Mesenchymal stem cell (in vitro differentiated cells and primary cell): ENCODE measurements around the gene GNPAT.

Experiments
- DNase-seq: peaks from one replicate; pipeline ENCODE4 v3.0.0-alpha.2; 2013
- H2AFZ ChIP-seq: one replicate; pipeline ENCODE4 v1.6.1; 2013; ENCODE audit warnings: low read depth, mild to moderate bottlenecking, control low read depth, inconsistent platforms, low read length, moderate library complexity
- H2AK5ac ChIP-seq: 2 replicates; pipeline ENCODE4 v1.6.1; 2013; ENCODE audit warnings: low read length, moderate library complexity, mild to moderate bottlenecking, inconsistent platforms; ENCODE audit not compliant: severe bottlenecking
- H2BK120ac ChIP-seq: one replicate; pipeline ENCODE4 v1.6.1; 2013; ENCODE audit warnings: low read depth, mild to moderate bottlenecking, inconsistent platforms, low read length, moderate library complexity
- H2BK12ac ChIP-seq, 2 experiments: one replicate each; pipeline ENCODE4 v1.6.1; 2013; ENCODE audit warnings: inconsistent platforms in 2 of 2, low read length in 2 of 2, mild to moderate bottlenecking in 2 of 2, moderate library complexity in 2 of 2, control low read depth in 1 of 2
- H2BK15ac ChIP-seq: one replicate; pipeline ENCODE4 v1.6.1; 2013; ENCODE audit warnings: mild to moderate bottlenecking, low read depth, inconsistent platforms; ENCODE audit not compliant: poor library complexity, severe bottlenecking
- H2BK5ac ChIP-seq: 2 replicates; pipeline ENCODE4 v1.6.1; 2013; ENCODE audit warnings: low read depth, mild to moderate bottlenecking, low read length, control low read depth, inconsistent platforms; ENCODE audit not compliant: poor library complexity, severe bottlenecking
- H3K14ac ChIP-seq, 2 experiments: one replicate each; pipeline ENCODE4 v1.6.1; 2013; ENCODE audit warnings: inconsistent platforms in 2 of 2, low read length in 2 of 2, control low read depth in 1 of 2, mild to moderate bottlenecking in 1 of 2, moderate library complexity in 1 of 2
- H3K18ac ChIP-seq, 2 experiments: one replicate each; pipeline ENCODE4 v1.6.1; 2013; ENCODE audit warnings: inconsistent platforms in 2 of 2, low read length in 2 of 2, control low read depth in 1 of 2, low read depth in 1 of 2, mild to moderate bottlenecking in 1 of 2
- H3K23ac ChIP-seq, 2 experiments: one replicate each; pipeline ENCODE4 v1.6.1; 2013; ENCODE audit warnings: inconsistent platforms in 2 of 2, low read length in 2 of 2, mild to moderate bottlenecking in 2 of 2, moderate library complexity in 2 of 2, control low read depth in 1 of 2
- H3K27ac ChIP-seq: 2 replicates; pipeline ENCODE4 v1.5.1; 2013; ENCODE audit warnings: mild to moderate bottlenecking, moderate library complexity, low read length, control low read depth, inconsistent platforms; ENCODE audit not compliant: poor library complexity, severe bottlenecking
- H3K27me3 ChIP-seq, 2 experiments: 2 replicates each; pipeline versions ENCODE4 v1.6.1 to v1.7.0; 2013; ENCODE audit warnings: low read length in 2 of 2, mild to moderate bottlenecking in 2 of 2, moderate library complexity in 2 of 2, control low read depth in 1 of 2, inconsistent platforms in 1 of 2; ENCODE audit not compliant: control insufficient read depth in 1 of 2, insufficient read depth in 1 of 2
- H3K36me3 ChIP-seq, 2 experiments: 2 replicates each; pipeline versions ENCODE4 v1.6.1 to v1.7.0; 2013; ENCODE audit warnings: low read length in 2 of 2, control low read depth in 1 of 2, inconsistent platforms in 1 of 2, low read depth in 1 of 2, mild to moderate bottlenecking in 1 of 2; ENCODE audit not compliant: insufficient read depth in 2 of 2, control insufficient read depth in 1 of 2
- H3K4ac ChIP-seq, 2 experiments: one replicate each; pipeline ENCODE4 v1.6.1; 2013; ENCODE audit warnings: inconsistent platforms in 2 of 2, low read length in 2 of 2, mild to moderate bottlenecking in 2 of 2, moderate library complexity in 2 of 2, control low read depth in 1 of 2, low read depth in 1 of 2
- H3K4me1 ChIP-seq: 2 replicates; pipeline ENCODE4 v1.6.1; 2013; ENCODE audit warnings: low read depth, low read length, control low read depth; ENCODE audit not compliant: control insufficient read depth, insufficient read depth
- H3K4me2 ChIP-seq: 2 replicates; pipeline ENCODE4 v1.6.1; 2013; ENCODE audit warnings: low read length, mild to moderate bottlenecking, inconsistent platforms; ENCODE audit not compliant: poor library complexity, severe bottlenecking
- H3K4me3 ChIP-seq, 2 experiments: 2 replicates each; pipeline versions ENCODE4 v1.5.1 to v1.7.0; 2013; ENCODE audit warnings: low read length in 2 of 2, mild to moderate bottlenecking in 2 of 2, control low read depth in 1 of 2, low read depth in 1 of 2; ENCODE audit not compliant: insufficient read depth in 1 of 2
- H3K79me1 ChIP-seq: replicated peaks from 2 replicates; pipeline ENCODE4 v1.6.1; 2013; ENCODE audit warnings: mild to moderate bottlenecking, control low read depth, low read length, inconsistent platforms; ENCODE audit not compliant: poor library complexity, severe bottlenecking
- H3K9ac ChIP-seq: 2 replicates; pipeline ENCODE4 v1.7.0; 2013; ENCODE audit warnings: mild to moderate bottlenecking, low read length, moderate library complexity
- H3K9me3 ChIP-seq: 2 replicates; pipeline ENCODE4 v1.7.0; 2013; ENCODE audit warnings: mild to moderate bottlenecking, low read length; ENCODE audit not compliant: control insufficient read depth
- H4K8ac ChIP-seq: one replicate; pipeline ENCODE4 v1.6.1; 2013; ENCODE audit warnings: inconsistent platforms, mild to moderate bottlenecking, low read length, moderate library complexity
- H4K91ac ChIP-seq: one replicate; pipeline ENCODE4 v1.6.1; 2013; ENCODE audit warnings: mild to moderate bottlenecking, low read length, inconsistent platforms
- WGBS: methylation state at CpG from one replicate; pipeline ENCODE4 v1.1.7; 2013; ENCODE audit warnings: mixed read lengths; 5-methylcytosine and 5-hydroxymethylcytosine counted together

The GNPAT gene

DNA sequence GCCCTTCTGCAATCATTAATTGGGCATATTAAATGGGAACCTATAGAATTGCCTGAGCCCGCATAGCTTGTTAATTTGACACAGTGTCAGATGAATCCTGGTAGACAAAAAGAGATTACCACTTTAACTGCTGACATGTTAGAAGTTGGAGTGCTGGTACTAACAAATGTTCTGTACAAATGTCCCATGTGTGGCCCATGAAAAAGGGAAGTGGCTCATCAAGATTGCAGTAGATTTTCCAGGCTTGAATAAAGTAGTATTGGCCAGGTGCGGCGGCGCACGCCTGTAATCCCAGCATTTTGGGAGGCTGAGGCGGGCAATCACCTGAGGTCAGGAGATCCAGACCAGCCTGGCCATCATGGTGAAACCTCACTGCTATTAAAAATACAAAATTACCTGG lies 45.6 kb downstream of the GNPAT start:
- no peak overlapping the region for H3K14ac ChIP-seq
- 97% methylated on average over 6 of the region's 6 CpGs for WGBS

DNA sequence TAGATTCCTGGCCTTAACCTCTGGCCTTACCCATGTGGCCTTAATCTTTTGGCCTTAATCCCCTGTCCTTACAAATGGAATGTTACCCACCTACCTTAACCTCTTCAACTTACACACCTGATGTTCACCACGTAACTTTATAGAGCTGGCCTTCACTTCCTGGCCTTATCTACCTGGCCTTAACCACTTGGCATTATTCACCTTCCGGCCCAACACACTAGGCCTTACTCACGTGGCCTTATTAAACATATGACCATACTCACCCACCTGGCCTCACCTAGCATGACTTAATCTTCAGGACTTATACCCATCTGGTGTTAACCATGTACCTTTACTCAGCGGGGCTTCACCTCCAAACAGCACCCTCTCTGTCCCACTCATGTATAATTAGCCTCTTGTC lies 54.9 kb downstream of the GNPAT start:
- no peak overlapping the region for H3K14ac ChIP-seq
- no peak overlapping the region for H2AK5ac ChIP-seq
- no peak overlapping the region for H2BK15ac ChIP-seq
- no peaks in the 10 kb centered on the region for H3K27me3 ChIP-seq
- H2BK12ac ChIP-seq = no peak overlapping the region
- no peak overlapping the region for H3K27ac ChIP-seq
- H2BK5ac ChIP-seq = no peak overlapping the region
- no peak overlapping the region for H3K4me2 ChIP-seq
- H3K18ac ChIP-seq = no peak overlapping the region
- H4K91ac ChIP-seq = no peak overlapping the region
- H3K4me3 ChIP-seq = no peak overlapping the region
- no peaks in the 10 kb centered on the region for H3K4me1 ChIP-seq
- no peaks in the 10 kb centered on the region for H3K36me3 ChIP-seq
- WGBS = 82% methylated on average over 4 of the region's 4 CpGs
- no peak overlapping the region for H3K23ac ChIP-seq
- no peak overlapping the region for H3K9ac ChIP-seq
- no peaks in the 10 kb centered on the region for H3K79me1 ChIP-seq
- no peak overlapping the region for H3K4ac ChIP-seq
- DNase-seq = no peak
- no peak overlapping the region for H2AFZ ChIP-seq
- no peaks in the 10 kb centered on the region for H3K9me3 ChIP-seq
- no peak overlapping the region for H2BK120ac ChIP-seq
- H4K8ac ChIP-seq = no peak overlapping the region

More for the DNA sequence above, 45.6 kb downstream of the GNPAT start:
- no peak overlapping the region for H2BK15ac ChIP-seq
- no peak overlapping the region for H2AK5ac ChIP-seq
- H4K91ac ChIP-seq = no peak overlapping the region
- no peaks in the 10 kb centered on the region for H3K36me3 ChIP-seq
- H3K9ac ChIP-seq = no peak overlapping the region
- H4K8ac ChIP-seq = no peak overlapping the region
- no peak overlapping the region for H2AFZ ChIP-seq
- no peak overlapping the region for H2BK120ac ChIP-seq
- H2BK12ac ChIP-seq = no peak overlapping the region
- no peak overlapping the region for H3K4me2 ChIP-seq
- no peak for DNase-seq
- H3K18ac ChIP-seq = no peak overlapping the region
- no peaks in the 10 kb centered on the region for H3K27me3 ChIP-seq
- H3K79me1 ChIP-seq = no peaks in the 10 kb centered on the region
- H3K4me1 ChIP-seq = no peaks in the 10 kb centered on the region
- H2BK5ac ChIP-seq = no peak overlapping the region
- H3K4ac ChIP-seq = no peak overlapping the region
- H3K23ac ChIP-seq = no peak overlapping the region
- no peak overlapping the region for H3K4me3 ChIP-seq
- H3K27ac ChIP-seq = no peak overlapping the region
- no peaks in the 10 kb centered on the region for H3K9me3 ChIP-seq

DNA sequence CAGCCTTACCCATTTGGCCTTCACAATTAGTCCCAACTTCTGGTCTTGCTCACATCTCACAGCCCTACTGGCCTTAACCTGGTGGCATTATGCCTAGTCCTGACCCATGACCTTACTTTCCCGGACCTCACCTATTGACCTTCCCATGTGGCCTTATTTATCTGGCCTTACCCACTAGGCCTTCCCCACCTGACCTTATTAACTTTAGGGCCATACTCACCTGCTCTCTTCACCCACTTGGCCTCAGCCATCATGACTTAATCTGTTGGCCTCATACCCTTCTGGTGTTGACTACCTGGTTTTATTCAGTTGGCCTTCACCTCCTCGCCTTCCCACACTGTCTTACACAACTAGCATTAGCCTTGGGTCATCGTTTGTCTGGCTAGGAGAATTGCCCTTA lies 61.0 kb downstream of the GNPAT start:
- H4K8ac ChIP-seq = no peak overlapping the region
- no peak overlapping the region for H3K9ac ChIP-seq
- H3K79me1 ChIP-seq = no peaks in the 10 kb centered on the region
- no peak overlapping the region for H2BK120ac ChIP-seq
- H3K4me3 ChIP-seq = no peak overlapping the region
- no peak overlapping the region for H3K23ac ChIP-seq
- no peak overlapping the region for H2BK15ac ChIP-seq
- no peaks in the 10 kb centered on the region for H3K27me3 ChIP-seq
- H4K91ac ChIP-seq = no peak overlapping the region
- no peak overlapping the region for H3K4me2 ChIP-seq
- no peak overlapping the region for H3K4ac ChIP-seq
- no peak overlapping the region for H3K14ac ChIP-seq
- H3K18ac ChIP-seq = no peak overlapping the region
- no peaks in the 10 kb centered on the region for H3K36me3 ChIP-seq
- DNase-seq = no peak
- H2BK12ac ChIP-seq = no peak overlapping the region
- no peak overlapping the region for H2BK5ac ChIP-seq
- H2AFZ ChIP-seq = no peak overlapping the region
- no peak overlapping the region for H3K27ac ChIP-seq
- H3K4me1 ChIP-seq = no peaks in the 10 kb centered on the region
- WGBS = 88% methylated on average over 3 of the region's 3 CpGs
- H2AK5ac ChIP-seq = no peak overlapping the region
- H3K9me3 ChIP-seq = no peaks in the 10 kb centered on the region

DNA sequence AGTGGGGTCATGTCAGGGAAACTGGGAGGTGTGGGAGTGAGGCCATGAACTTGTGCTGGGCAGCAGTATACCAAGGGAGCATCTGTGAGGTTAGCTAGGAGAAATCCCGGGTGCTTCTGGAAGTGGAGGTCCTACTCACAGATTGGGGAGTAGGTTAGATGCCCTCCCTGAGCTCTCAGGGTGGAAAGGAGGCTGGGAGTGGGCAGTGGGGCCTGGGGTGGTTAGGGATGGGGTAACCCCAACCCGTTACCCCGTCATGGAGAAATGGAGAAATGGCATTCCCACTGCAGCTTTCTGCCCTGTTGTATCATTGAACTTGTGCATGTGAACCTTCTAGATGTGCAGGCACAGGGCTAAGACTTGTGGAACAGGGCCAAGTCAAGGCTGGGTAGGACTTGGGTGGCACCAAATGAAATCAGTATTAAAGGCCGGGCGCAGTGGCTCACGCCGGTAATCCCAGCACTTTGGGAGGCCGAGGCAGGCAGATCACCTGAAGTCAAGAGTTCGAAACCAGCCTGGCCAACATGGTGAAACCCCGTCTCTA lies 69.5 kb downstream of the GNPAT start:
- Histone ChIP-seq H3K9ac (no peak overlapping the region), H2BK5ac (no peak overlapping the region), H3K36me3 (no peaks in the 10 kb centered on the region), H2BK12ac (no peak overlapping the region), H2BK120ac (no peak overlapping the region), H3K14ac (no peak overlapping the region), H3K4ac (no peak overlapping the region), H2AFZ (no peak overlapping the region), H3K9me3 (no peaks in the 10 kb centered on the region), H3K4me3 (no peak overlapping the region), H2AK5ac (no peak overlapping the region), H3K4me2 (no peak overlapping the region), H4K8ac (no peak overlapping the region), H3K27ac (no peak overlapping the region), H3K79me1 (no peaks in the 10 kb centered on the region), H2BK15ac (no peak overlapping the region), H3K4me1 (no peaks in the 10 kb centered on the region), H4K91ac (no peak overlapping the region), H3K18ac (no peak overlapping the region), H3K27me3 (no peaks in the 10 kb centered on the region), H3K23ac (no peak overlapping the region)
- 96% methylated on average over 10 of the region's 10 CpGs for WGBS
- DNase-seq = no peak
